CD4-positive, alpha-beta memory T cell (primary cell): ENCODE measurements around the gene PPP1R26. TPM values are rescaled to one million over a fixed set of nuclear protein-coding genes. Genes with fewer than 3 reads are reported as not detected.
"Not testable (repeated sequence)": the region's sequence is repeated elsewhere in the genome, so short reads cannot be mapped to it uniquely, and the experiment has no call there.

Source experiments
- CTCF ChIA-PET: fragments of 350-600 bp; sonication (Branson Sonifier 250); formaldehyde crosslinking; loops from one replicate; lab custom pipeline; 2021; ENCODE audit warnings: inconsistent platforms; ENCODE audit not compliant: partially characterized antibody; lab: Charles Lee
- POLR2A ChIA-PET: fragments of 350-600 bp; sonication (Branson Sonifier 250); formaldehyde crosslinking; loops from one replicate; lab custom pipeline; 2021; ENCODE audit not compliant: partially characterized antibody; lab: Charles Lee
- DNase-seq, 5 donors: peaks; one replicate each; pipeline versions ENCODE4 v3.0.0 to v3.0.0-alpha.2; 2020 to 2022; ENCODE audit warnings: mixed read lengths in 1 of 5
- H3K27ac ChIP-seq: one replicate; pipeline ENCODE4 v1.7.0; 2013; ENCODE audit warnings: low read depth, low read length
- H3K27me3 ChIP-seq: 2 replicates; pipeline ENCODE4 v1.7.0; 2013; ENCODE audit warnings: mild to moderate bottlenecking, low read length, moderate library complexity; ENCODE audit not compliant: insufficient read depth
- H3K36me3 ChIP-seq: 2 replicates; pipeline ENCODE4 v1.7.0; 2013; ENCODE audit warnings: mild to moderate bottlenecking, low read length, moderate library complexity; ENCODE audit not compliant: insufficient read depth
- H3K4me1 ChIP-seq: 2 replicates; pipeline ENCODE4 v1.7.0; 2013; ENCODE audit warnings: mild to moderate bottlenecking, low read length, moderate library complexity; ENCODE audit not compliant: insufficient read depth
- H3K4me3 ChIP-seq, 2 donors: one replicate each; pipeline ENCODE4 v1.7.0; 2013; ENCODE audit warnings: low read length in 2 of 2, mild to moderate bottlenecking in 1 of 2
- H3K9me3 ChIP-seq, 2 donors: one replicate each; pipeline ENCODE4 v1.7.0; 2013; ENCODE audit warnings: low read length in 2 of 2, control low read depth in 1 of 2; ENCODE audit not compliant: control insufficient read depth in 1 of 2
- H3K27ac Mint-ChIP-seq, 7 donors: one replicate each; pipeline ENCODE4 v1.8.0; 2020 to 2021; ENCODE audit warnings: mixed read lengths in 7 of 7, mild to moderate bottlenecking in 6 of 7, inconsistent platforms in 3 of 7, moderate library complexity in 3 of 7
- H3K27me3 Mint-ChIP-seq, 2 donors: one replicate each; pipeline ENCODE4 v1.8.0; 2020 to 2021; ENCODE audit warnings: mixed read lengths in 2 of 2
- H3K36me3 Mint-ChIP-seq, 2 donors: one replicate each; pipeline ENCODE4 v1.8.0; 2020 to 2021; ENCODE audit warnings: mixed read lengths in 2 of 2, inconsistent platforms in 1 of 2, mild to moderate bottlenecking in 1 of 2
- H3K4me1 Mint-ChIP-seq, 4 donors: one replicate each; pipeline ENCODE4 v1.8.0; 2020 to 2021; ENCODE audit warnings: mixed read lengths in 4 of 4, mild to moderate bottlenecking in 1 of 4
- H3K4me3 Mint-ChIP-seq, 8 donors: one replicate each; pipeline ENCODE4 v1.8.0; 2020 to 2021; ENCODE audit warnings: mixed read lengths in 8 of 8, mild to moderate bottlenecking in 7 of 8, moderate library complexity in 6 of 8, inconsistent platforms in 3 of 8
- H3K9me3 Mint-ChIP-seq, 8 donors: one replicate each; pipeline ENCODE4 v1.8.0; 2020 to 2021; ENCODE audit warnings: mixed read lengths in 8 of 8, mild to moderate bottlenecking in 5 of 8, inconsistent platforms in 3 of 8, moderate library complexity in 1 of 8
- intact Hi-C: fragments of 100-400 bp; cut with micrococcal nuclease; formaldehyde crosslinking; loops from one replicate; pipeline ENCODE4 v1.15.1; 2023
- polyA plus RNA-seq, 2 donors: library from polyadenylated mRNA; unstranded; fragments of 300-500 nt; fragmentation: Illumina TruSeq; gene quantifications; one replicate each; pipeline ENCODE4 v1.2.3, GENCODE V29; 2021
- total RNA-seq, 2 experiments: library from RNA; stranded (reverse); gene quantifications; one replicate each; pipeline ENCODE4 v1.2.3, GENCODE V29; 2021

The PPP1R26 gene
- total and polyA plus RNA-seq, 4 experiments from 2014 or later, result 0.54 to 1.9 (median 1.9) TPM; not detected in 1

GRCh38 chr9:135508211-135508820 is 28.7 kb downstream of the PPP1R26 start:
- H3K9me3 Mint-ChIP-seq, result peaks cover 0 to 18% (median 13%) of the 10 kb centered on the region in 8 donors
- Histone ChIP-seq H3K27ac (no peak overlapping the region), H3K4me1 (peaks cover 6% of the 10 kb centered on the region), H3K27me3 (no peaks in the 10 kb centered on the region), H3K9me3 (no peaks in the 10 kb centered on the region), H3K36me3 (peaks cover 14% of the 10 kb centered on the region), H3K4me3 (no peak overlapping the region)
- intact Hi-C loops, result no loop called here
- ChIA-PET POLR2A (no interaction called here), CTCF (no interaction called here)
- no peaks in the 10 kb centered on the region for H3K27me3 Mint-ChIP-seq
- no peak overlapping the region for H3K27ac Mint-ChIP-seq
- peaks cover 14 to 17% of the 10 kb centered on the region in 2 donors for H3K36me3 Mint-ChIP-seq
- H3K4me1 Mint-ChIP-seq, result peaks cover 2 to 19% (median 10%) of the 10 kb centered on the region in 4 donors
- no peak for DNase-seq
- no peak overlapping the region for H3K4me3 Mint-ChIP-seq

GRCh38 chr9:135509458-135509857 is 29.9 kb downstream of the PPP1R26 start:
- intact Hi-C loops, result no loop called here
- ChIA-PET POLR2A (no interaction called here), CTCF (no interaction called here)
- peaks cover 4% of the 10 kb centered on the region for H3K36me3 ChIP-seq
- no peaks in the 10 kb centered on the region for H3K27me3 Mint-ChIP-seq
- no peak overlapping the region for H3K4me3 Mint-ChIP-seq
- no peaks in the 10 kb centered on the region for H3K9me3 ChIP-seq
- H3K4me3 ChIP-seq, result no peak overlapping the region
- no peak overlapping the region for H3K27ac Mint-ChIP-seq
- peaks cover 4% of the 10 kb centered on the region for H3K4me1 ChIP-seq
- H3K36me3 Mint-ChIP-seq, result peaks cover 6 to 11% of the 10 kb centered on the region in 2 donors
- H3K4me1 Mint-ChIP-seq, result peaks cover 2 to 12% (median 5%) of the 10 kb centered on the region in 4 donors
- peaks cover 0 to 18% (median 13%) of the 10 kb centered on the region in 8 donors for H3K9me3 Mint-ChIP-seq
- no peak overlapping the region for H3K27ac ChIP-seq
- DNase-seq, result no peak
- no peaks in the 10 kb centered on the region for H3K27me3 ChIP-seq

- H3K4me1 ChIP-seq, result no peaks in the 10 kb centered on the region
- Mint-ChIP-seq H3K4me3 (no peak overlapping the region), H3K27me3 (no peaks in the 10 kb centered on the region), H3K36me3 (peaks cover 0 to 7% of the 10 kb centered on the region in 2 donors), H3K9me3 (peaks cover 0 to 18% (median 13%) of the 10 kb centered on the region in 8 donors), H3K27ac (peak overlapping the region in 1 of 7 donors; percentile 67), H3K4me1 (peaks cover 0 to 8% (median 4%) of the 10 kb centered on the region in 4 donors)
- ChIA-PET POLR2A (no interaction called here), CTCF (no interaction called here)
- H3K36me3 ChIP-seq, result no peaks in the 10 kb centered on the region
- intact Hi-C loops, result no loop called here
- no peak for DNase-seq
- no peaks in the 10 kb centered on the region for H3K27me3 ChIP-seq
- H3K9me3 ChIP-seq, result no peaks in the 10 kb centered on the region
- no peak overlapping the region for H3K27ac ChIP-seq
- no peak overlapping the region for H3K4me3 ChIP-seq
These were observed 32.6 kb downstream of the PPP1R26 start for GRCh38 chr9:135512241-135512603.

GRCh38 chr9:135512904-135513303 is 33.3 kb downstream of the PPP1R26 start:
- Mint-ChIP-seq H3K27me3 (no peaks in the 10 kb centered on the region), H3K36me3 (peaks cover 0 to 7% of the 10 kb centered on the region in 2 donors), H3K4me1 (peaks cover 0 to 8% (median 4%) of the 10 kb centered on the region in 4 donors), H3K4me3 (no peak overlapping the region), H3K9me3 (peaks cover 0 to 16% (median 13%) of the 10 kb centered on the region in 8 donors), H3K27ac (peak overlapping the region in 1 of 7 donors; percentile 67)
- no peaks in the 10 kb centered on the region for H3K27me3 ChIP-seq
- DNase-seq, result no peak
- ChIA-PET CTCF (no interaction called here), POLR2A (no interaction called here)
- H3K4me3 ChIP-seq, result no peak overlapping the region
- intact Hi-C loops, result no loop called here
- H3K9me3 ChIP-seq, result no peaks in the 10 kb centered on the region
- no peak overlapping the region for H3K27ac ChIP-seq
- H3K4me1 ChIP-seq, result no peaks in the 10 kb centered on the region
- no peaks in the 10 kb centered on the region for H3K36me3 ChIP-seq

GRCh38 chr9:135513351-135513846 is 33.8 kb downstream of the PPP1R26 start:
- no peak overlapping the region for H3K27ac Mint-ChIP-seq
- CTCF ChIA-PET, result no interaction called here

GRCh38 chr9:135513906-135514305 is 34.3 kb downstream of the PPP1R26 start:
- H3K4me3 ChIP-seq, DNase-seq, H3K4me1 Mint-ChIP-seq, H3K27me3 ChIP-seq, CTCF ChIA-PET, H3K4me1 ChIP-seq, POLR2A ChIA-PET, H3K36me3 Mint-ChIP-seq, H3K27me3 Mint-ChIP-seq, H3K9me3 ChIP-seq, H3K4me3 Mint-ChIP-seq, intact Hi-C loops, H3K27ac Mint-ChIP-seq, H3K9me3 Mint-ChIP-seq, H3K36me3 ChIP-seq, H3K27ac ChIP-seq: not testable (repeated sequence)

More at GRCh38 chr9:135513351-135513846, 33.8 kb downstream of the PPP1R26 start:
- peaks cover 0 to 8% (median 4%) of the 10 kb centered on the region in 4 donors for H3K4me1 Mint-ChIP-seq
- no peaks in the 10 kb centered on the region for H3K9me3 ChIP-seq
- peaks cover 0 to 11% (median 10%) of the 10 kb centered on the region in 8 donors for H3K9me3 Mint-ChIP-seq
- DNase-seq, result no peak
- H3K4me1 ChIP-seq, result no peaks in the 10 kb centered on the region
- H3K4me3 Mint-ChIP-seq, result no peak overlapping the region
- H3K4me3 ChIP-seq, result no peak overlapping the region
- H3K36me3 Mint-ChIP-seq, result peaks cover 0 to 7% of the 10 kb centered on the region in 2 donors
- H3K27me3 Mint-ChIP-seq, result no peaks in the 10 kb centered on the region
- intact Hi-C loops, result no loop called here
- H3K27ac ChIP-seq, result no peak overlapping the region
- H3K36me3 ChIP-seq, result no peaks in the 10 kb centered on the region
- H3K27me3 ChIP-seq, result no peaks in the 10 kb centered on the region
- POLR2A ChIA-PET, result no interaction called here

GRCh38 chr9:135514342-135515082 is 34.9 kb downstream of the PPP1R26 start:
- no peak for DNase-seq
- H3K9me3 Mint-ChIP-seq, result peaks cover 0 to 4% (median 1%) of the 10 kb centered on the region in 8 donors
- Histone ChIP-seq H3K9me3 (no peaks in the 10 kb centered on the region), H3K4me3 (no peak overlapping the region), H3K27ac (no peak overlapping the region), H3K4me1 (no peaks in the 10 kb centered on the region), H3K27me3 (no peaks in the 10 kb centered on the region), H3K36me3 (no peaks in the 10 kb centered on the region)
- CTCF ChIA-PET, result no interaction called here
- no peak overlapping the region for H3K27ac Mint-ChIP-seq
- intact Hi-C loops, result no loop called here
- no peak overlapping the region for H3K4me3 Mint-ChIP-seq
- H3K27me3 Mint-ChIP-seq, result peaks cover 2% of the 10 kb centered on the region in 2 donors
- no peaks in the 10 kb centered on the region for H3K36me3 Mint-ChIP-seq
- POLR2A ChIA-PET, result no interaction called here
- H3K4me1 Mint-ChIP-seq, result peaks cover 0 to 8% (median 4%) of the 10 kb centered on the region in 4 donors
